Mononuclear cell (primary cell): ENCODE data around the gene RFPL3. TPM values are rescaled to one million over a fixed set of nuclear protein-coding genes. Genes with fewer than 3 reads are reported as not detected.

Experiments used
- H3K27me3 ChIP-seq: 2 replicates; pipeline ENCODE4 v1.6.0; 2011; ENCODE audit warnings: low read length, control low read depth; ENCODE audit not compliant: insufficient read depth
- H3K4me1 ChIP-seq: 2 replicates; pipeline ENCODE4 v1.5.1; 2011; ENCODE audit warnings: mild to moderate bottlenecking, low read length, control low read depth; ENCODE audit not compliant: insufficient read depth
- H3K4me3 ChIP-seq: 2 replicates; pipeline ENCODE4 v1.5.1; 2011; ENCODE audit warnings: mild to moderate bottlenecking, low read length, moderate library complexity
- H3K9me3 ChIP-seq: 2 replicates; pipeline ENCODE4 v1.5.1; 2011; ENCODE audit warnings: low read depth, mild to moderate bottlenecking, control low read depth, low read length
- total RNA-seq: library from RNA; depleted of rRNA; stranded (reverse); fragments of >200 nt; gene quantifications from one replicate; pipeline ENCODE4 v1.2.3, GENCODE V29; 2012

Gene RFPL3
- total RNA-seq, 1 donor: 0.21 TPM

GRCh38 chr22:32407936-32408335 lies 50.3 kb downstream of the RFPL3 start:
- Histone ChIP-seq H3K4me3 (no peak overlapping the region), H3K4me1 (peaks cover 37% of the 10 kb centered on the region), H3K9me3 (no peaks in the 10 kb centered on the region), H3K27me3 (no peaks in the 10 kb centered on the region)

- Histone ChIP-seq H3K4me1 (peaks cover 37% of the 10 kb centered on the region), H3K4me3 (no peak overlapping the region), H3K9me3 (no peaks in the 10 kb centered on the region), H3K27me3 (no peaks in the 10 kb centered on the region)
Observed at GRCh38 chr22:32409977-32410376, 52.3 kb downstream of the RFPL3 start.

- Histone ChIP-seq H3K27me3 (no peaks in the 10 kb centered on the region), H3K4me3 (no peak overlapping the region), H3K4me1 (peaks cover 37% of the 10 kb centered on the region), H3K9me3 (no peaks in the 10 kb centered on the region)
Observed at GRCh38 chr22:32410459-32410858, 52.8 kb downstream of the RFPL3 start.

Other genes with a start within 250 kb of the RFPL3 start
- 0.10 TPM for gene C22orf42, start 198.6 kb upstream of the RFPL3 start, total RNA-seq
- 0.10 TPM for gene RFPL2, start 152.8 kb upstream of the RFPL3 start, total RNA-seq
- not detected for gene SLC5A4, start 102.5 kb upstream of the RFPL3 start, total RNA-seq
- gene RTCB, start 54.4 kb downstream of the RFPL3 start, total RNA-seq: 80.3 TPM
- not detected for gene BPIFC, start 106.6 kb downstream of the RFPL3 start, total RNA-seq
- 133 TPM for gene FBXO7, start 116.9 kb downstream of the RFPL3 start, total RNA-seq